HG03280 (cell line): ENCODE measurements around the gene ACVR1B.

Source experiments
- ATAC-seq: cut with Tn5 transposase; IDR thresholded peaks from one replicate; pipeline ENCODE4 v1.9.1; 2021; ENCODE audit warnings: mild to moderate bottlenecking, moderate library complexity; ENCODE audit not compliant: unreplicated experiment

The ACVR1B gene

GRCh38 chr12:52042706-52043385 lies 91.3 kb downstream of the ACVR1B start:
- no peak for ATAC-seq

DNA sequence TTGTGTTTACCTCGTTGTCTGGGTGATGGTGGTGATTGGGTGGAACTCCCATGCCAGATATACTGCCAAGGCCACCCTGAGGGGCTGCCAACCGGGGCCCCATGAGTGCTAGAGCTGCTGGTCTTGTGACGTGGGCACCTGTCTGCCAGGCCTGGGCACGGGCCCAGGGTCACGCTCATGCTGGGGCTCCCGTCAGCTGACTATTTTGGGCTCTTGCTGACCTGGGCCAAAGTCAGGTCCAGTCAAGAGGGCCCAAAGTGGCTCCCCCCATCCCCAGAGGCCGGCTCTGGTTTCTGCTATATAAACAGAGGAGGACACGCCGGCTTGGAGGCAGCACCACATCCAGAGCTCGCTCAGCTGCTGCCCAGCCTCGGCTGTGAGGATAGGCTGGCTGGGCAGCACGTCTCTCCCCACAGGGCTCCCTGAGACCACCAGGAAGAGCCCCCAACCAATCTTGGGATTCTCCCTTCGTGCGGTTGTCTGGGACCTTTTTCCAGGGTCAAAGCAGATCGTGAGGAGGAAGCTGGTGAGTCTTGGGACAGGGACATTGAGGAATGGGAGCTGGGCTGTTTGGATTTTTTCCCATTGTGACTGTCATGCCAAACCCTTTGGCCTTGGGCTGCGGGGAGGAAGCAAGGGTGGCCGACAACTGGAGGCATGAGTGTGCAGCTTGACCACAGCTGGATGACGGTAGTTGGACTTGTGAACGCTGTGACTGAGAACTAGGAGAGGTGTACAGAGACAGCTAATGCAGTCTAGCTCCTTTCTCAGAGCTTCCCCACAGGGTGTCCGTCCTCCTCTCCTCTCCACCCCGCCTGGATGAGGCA lies 92.1 kb downstream of the ACVR1B start:
- ATAC-seq = no peak

GRCh38 chr12:52044292-52044983 lies 92.9 kb downstream of the ACVR1B start:
- ATAC-seq = no peak

- no peak for ATAC-seq
These were observed 94.3 kb downstream of the ACVR1B start for GRCh38 chr12:52045794-52046199.
